Cardiac fibroblast (primary cell): ENCODE data around the gene ELAVL2.

ENCODE experiments used
- DNase-seq, 2 donors: peaks; one replicate each; pipeline versions ENCODE4 v3.0.0 to v3.0.0-alpha.2; 2010; ENCODE audit warnings: low read depth in 2 of 2
- H3K4me3 ChIP-seq, 2 donors: replicated peaks in 1 of 2; 1 replicate in 1 of 2; 2 replicates in 1 of 2; pipeline ENCODE4 v1.5.1; 2011; ENCODE audit warnings: low read depth in 2 of 2, low read length in 2 of 2, mild to moderate bottlenecking in 2 of 2, moderate library complexity in 1 of 2
- TF ChIP-seq, protein P1 (sequence below): IDR thresholded peaks from one replicate; pipeline ENCODE4 v1.5.1; 2011; ENCODE audit warnings: low read depth, mild to moderate bottlenecking, low read length, inconsistent platforms

ELAVL2 gene

GRCh38 chr9:23663125-23663524, 162.9 kb downstream of the ELAVL2 start:
- H3K4me3 ChIP-seq, result no peak overlapping the region
- DNase-seq, result no peak
- TF ChIP-seq, protein P1, sequence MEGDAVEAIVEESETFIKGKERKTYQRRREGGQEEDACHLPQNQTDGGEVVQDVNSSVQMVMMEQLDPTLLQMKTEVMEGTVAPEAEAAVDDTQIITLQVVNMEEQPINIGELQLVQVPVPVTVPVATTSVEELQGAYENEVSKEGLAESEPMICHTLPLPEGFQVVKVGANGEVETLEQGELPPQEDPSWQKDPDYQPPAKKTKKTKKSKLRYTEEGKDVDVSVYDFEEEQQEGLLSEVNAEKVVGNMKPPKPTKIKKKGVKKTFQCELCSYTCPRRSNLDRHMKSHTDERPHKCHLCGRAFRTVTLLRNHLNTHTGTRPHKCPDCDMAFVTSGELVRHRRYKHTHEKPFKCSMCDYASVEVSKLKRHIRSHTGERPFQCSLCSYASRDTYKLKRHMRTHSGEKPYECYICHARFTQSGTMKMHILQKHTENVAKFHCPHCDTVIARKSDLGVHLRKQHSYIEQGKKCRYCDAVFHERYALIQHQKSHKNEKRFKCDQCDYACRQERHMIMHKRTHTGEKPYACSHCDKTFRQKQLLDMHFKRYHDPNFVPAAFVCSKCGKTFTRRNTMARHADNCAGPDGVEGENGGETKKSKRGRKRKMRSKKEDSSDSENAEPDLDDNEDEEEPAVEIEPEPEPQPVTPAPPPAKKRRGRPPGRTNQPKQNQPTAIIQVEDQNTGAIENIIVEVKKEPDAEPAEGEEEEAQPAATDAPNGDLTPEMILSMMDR, result no peak

- no peak for DNase-seq
- H3K4me3 ChIP-seq, result no peak overlapping the region
- TF ChIP-seq, protein P1, result no peak
Observed at GRCh38 chr9:23662320-23662719, 163.7 kb downstream of the ELAVL2 start.

GRCh38 chr9:23659346-23660006, 166.6 kb downstream of the ELAVL2 start:
- DNase-seq, result no peak
- H3K4me3 ChIP-seq, result no peak overlapping the region
- TF ChIP-seq, protein P1, result no peak

DNA sequence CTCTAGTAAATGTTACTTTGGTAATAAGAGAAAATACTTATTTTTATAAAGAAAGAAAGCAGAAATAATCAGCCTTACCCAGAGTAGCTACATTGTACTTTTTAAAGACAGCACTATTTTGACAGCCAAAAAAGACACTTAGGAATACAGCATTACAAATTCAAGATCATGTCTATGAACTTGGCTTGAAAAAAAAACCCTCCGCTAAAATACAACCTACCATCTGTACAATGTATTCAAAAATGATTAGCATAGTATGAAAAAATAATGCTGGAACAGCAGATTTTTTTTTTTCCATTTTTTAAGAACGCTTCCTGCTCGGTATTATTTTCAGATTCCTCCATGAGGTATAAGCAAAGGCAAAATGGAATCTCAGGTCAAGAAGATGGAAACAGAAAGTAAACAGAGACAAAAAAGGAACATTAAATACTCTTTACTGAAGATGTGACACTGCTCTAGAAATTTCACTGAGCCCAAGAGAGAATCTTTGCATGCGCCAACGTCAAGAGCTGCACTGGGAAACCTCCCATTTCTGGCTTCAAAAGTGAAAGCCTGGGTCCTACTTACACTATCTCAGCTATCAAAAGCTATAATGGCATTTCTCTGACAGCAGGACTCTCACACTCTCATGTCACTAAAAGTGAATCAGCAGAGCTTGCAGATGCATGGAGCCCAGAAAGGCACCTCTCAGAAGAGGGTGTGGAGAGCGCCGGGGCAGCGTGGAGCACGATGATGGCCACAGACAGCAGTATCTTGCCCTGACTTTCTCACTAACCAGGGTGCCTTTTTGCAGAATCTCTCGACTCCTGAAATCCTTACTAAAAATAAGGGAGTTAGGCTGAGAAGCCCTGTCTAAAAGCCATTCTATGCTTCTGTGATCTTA, 167.4 kb downstream of the ELAVL2 start:
- no peak overlapping the region for H3K4me3 ChIP-seq
- TF ChIP-seq, protein P1, result no peak
- no peak for DNase-seq

DNA sequence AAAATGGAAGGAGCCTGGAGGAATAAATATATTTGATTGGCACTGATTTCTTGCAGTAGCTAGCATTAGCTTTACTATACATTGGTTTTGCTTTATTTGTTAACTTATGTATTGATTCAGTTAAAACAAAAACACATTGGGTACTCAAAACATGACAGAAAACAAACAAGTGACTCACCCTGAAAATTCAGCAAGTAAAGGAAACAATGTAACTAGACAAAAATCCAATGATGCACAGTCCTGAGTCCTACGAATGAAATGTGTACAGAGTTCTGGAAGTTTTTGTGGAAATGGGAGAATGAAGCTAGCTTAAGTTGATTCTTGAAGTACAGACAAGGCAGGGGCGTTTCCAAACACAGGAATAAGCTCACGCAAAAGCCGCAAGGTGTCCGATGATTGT, 175.0 kb downstream of the ELAVL2 start:
- no peak for DNase-seq
- TF ChIP-seq, protein P1, result no peak
- no peak overlapping the region for H3K4me3 ChIP-seq

DNA sequence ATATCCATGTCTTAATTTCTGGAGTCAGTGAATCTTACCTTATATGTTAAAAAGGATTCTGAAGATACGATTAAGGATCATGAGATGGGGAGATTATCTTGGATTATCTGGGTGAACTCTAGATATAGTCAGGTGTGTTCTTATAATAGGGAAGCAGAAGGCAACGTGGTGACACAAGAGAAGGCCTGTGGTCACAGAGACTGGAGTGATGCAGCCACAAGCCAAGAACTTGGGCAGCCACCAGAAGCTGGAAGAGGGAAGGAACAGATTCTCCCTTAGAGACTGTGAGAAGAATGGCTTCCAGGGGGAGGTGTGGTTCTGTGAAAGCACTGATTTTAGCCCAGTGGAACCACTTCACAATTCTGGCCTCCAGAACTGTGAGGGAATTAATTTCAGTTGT, 177.4 kb downstream of the ELAVL2 start:
- H3K4me3 ChIP-seq, result no peak overlapping the region
- DNase-seq, result no peak
- TF ChIP-seq, protein P1, result no peak
